Activated naive CD4-positive, alpha-beta T cell (primary cell): Measurements from ENCODE around the gene FSIP1.

Source experiments
- DNase-seq, 4 experiments: peaks; one replicate each; lab custom pipeline; 2025; lab: John Stamatoyannopoulos, UW

Gene FSIP1

GRCh38 chr15:39593656-39594445, 188.8 kb downstream of the FSIP1 start:
- no peak for DNase-seq

DNA sequence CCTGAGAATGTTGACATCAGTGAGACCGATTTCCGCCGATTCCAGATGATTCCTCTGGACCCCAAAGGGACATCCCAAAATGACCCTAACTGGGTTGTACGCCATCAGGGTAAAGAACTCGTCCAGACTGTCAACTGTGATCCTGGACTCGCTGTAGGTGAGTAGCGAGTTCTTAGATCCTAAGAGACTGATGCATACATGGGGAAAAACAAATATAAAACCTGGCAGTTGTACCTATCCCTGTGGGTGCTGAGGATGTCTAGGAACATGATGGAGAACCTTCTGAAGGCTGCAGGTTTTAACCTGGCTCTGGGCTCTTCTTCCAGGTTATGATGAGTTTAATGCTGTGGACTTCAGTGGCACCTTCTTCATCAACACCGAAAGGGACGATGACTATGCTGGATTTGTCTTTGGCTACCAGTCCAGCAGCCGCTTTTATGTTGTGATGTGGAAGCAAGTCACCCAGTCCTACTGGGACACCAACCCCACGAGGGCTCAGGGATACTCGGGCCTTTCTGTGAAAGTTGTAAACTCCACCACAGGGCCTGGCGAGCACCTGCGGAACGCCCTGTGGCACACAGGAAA, 189.5 kb downstream of the FSIP1 start:
- no peak for DNase-seq

DNA sequence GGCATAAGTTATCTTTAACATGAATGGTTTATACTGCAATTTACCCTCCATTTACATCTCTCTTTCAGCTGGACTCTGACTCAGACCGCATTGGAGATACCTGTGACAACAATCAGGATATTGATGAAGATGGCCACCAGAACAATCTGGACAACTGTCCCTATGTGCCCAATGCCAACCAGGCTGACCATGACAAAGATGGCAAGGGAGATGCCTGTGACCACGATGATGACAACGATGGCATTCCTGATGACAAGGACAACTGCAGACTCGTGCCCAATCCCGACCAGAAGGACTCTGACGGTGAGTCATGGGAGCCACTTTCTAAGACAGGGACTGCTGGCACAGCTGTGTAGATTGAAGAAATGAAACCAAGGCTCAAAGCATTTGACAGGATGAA, 190.1 kb downstream of the FSIP1 start:
- DNase-seq = no peak

DNA sequence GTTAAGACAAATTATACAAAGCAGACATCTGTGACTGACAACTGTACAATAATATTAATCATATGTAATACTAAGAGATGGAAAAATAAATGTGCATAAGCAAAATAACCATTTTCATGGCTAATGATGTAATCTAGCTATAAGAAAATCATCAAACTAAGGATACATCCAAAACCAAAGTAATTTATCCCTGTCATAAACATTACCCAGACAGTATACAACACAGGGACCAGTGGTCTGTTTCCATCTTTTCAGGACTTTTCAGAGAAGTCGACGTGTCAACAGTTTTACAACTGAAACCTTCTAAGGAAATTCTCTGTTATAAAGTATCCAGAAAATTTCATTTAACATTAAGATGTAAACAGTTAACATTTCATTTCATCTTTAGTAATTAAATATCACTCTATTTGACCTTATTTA, 190.7 kb downstream of the FSIP1 start:
- DNase-seq = no peak

DNA sequence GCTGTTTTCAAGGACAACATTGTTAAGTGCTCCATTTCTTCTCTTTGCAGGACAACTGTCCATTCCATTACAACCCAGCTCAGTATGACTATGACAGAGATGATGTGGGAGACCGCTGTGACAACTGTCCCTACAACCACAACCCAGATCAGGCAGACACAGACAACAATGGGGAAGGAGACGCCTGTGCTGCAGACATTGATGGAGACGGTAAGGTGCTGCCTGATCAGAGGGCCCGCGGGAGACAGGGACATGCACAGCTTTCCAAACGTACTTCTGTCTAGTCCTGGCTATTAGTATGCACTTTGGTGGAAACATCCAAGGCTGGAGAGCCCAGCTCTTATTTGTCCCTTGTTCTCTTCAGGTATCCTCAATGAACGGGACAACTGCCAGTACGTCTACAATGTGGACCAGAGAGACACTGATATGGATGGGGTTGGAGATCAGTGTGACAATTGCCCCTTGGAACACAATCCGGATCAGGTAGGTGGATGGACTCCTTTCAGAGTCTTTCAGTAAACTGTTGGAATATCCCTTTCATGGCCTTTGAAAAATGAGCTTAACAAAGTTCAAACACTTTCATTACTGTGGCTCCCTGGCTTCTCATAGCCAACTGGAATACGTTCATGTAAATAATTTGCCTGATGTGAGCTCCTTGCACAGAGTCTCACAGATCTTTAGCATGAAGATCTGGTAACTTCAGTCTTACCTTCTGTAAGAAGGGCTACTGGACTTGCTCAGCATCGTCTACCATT, 191.3 kb downstream of the FSIP1 start:
- DNase-seq = no peak

DNA sequence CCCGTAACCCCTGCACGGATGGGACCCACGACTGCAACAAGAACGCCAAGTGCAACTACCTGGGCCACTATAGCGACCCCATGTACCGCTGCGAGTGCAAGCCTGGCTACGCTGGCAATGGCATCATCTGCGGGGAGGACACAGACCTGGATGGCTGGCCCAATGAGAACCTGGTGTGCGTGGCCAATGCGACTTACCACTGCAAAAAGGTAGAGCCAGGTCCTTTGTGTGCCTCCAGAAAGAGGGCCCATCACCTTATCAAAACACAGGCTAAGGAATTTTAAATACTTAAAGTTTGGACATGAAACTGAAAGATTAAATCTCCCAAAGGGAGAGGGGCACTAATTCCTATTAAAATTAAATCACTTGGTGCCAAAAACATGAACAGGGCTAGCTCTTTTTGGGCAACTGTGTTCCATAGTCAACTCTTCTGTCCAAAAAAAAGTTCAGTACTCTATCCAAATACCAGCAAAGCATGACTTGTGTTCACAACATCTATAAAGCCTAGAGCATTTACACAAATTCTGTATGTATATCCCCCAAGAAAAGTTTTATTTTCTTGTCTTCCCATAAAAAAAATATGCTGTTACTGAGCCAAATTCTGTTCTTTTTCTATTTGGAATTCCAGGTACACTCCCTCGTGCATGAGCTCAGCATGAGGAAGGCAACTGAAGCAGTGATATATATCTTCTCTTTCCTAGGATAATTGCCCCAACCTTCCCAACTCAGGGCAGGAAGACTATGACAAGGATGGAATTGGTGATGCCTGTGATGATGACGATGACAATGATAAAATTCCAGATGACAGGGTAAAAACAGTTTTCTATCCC, 192.6 kb downstream of the FSIP1 start:
- no peak for DNase-seq

DNA sequence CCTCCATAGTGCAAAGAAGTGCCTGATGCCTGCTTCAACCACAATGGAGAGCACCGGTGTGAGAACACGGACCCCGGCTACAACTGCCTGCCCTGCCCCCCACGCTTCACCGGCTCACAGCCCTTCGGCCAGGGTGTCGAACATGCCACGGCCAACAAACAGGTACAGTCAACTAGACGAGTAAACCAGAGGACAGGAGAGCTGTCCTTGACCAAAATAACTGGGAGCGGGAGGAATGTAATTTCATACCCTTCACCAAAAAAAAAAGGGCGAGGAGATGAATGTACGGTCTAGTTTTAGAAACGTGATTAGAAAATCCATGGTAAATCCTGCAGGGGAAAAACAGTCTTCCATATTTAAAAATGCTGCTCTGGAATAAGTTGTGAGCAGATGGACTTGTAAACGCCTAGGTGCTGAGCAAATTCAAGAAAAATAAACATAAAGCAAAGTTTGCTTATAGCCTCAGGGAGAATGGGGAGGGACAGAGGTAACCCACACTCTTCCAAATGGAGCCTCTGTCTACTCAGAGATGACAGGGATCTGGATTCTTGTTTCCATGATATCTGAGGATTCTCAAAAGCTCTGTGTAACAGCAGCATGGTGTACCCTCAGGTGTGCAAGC, 193.3 kb downstream of the FSIP1 start:
- no peak for DNase-seq

- DNase-seq = no peak
Observed at GRCh38 chr15:39588531-39589192, 194.0 kb downstream of the FSIP1 start.

GRCh38 chr15:39587731-39588530, 194.7 kb downstream of the FSIP1 start:
- no peak for DNase-seq

- DNase-seq = no peak
Observed at GRCh38 chr15:39587096-39587721, 195.4 kb downstream of the FSIP1 start.

DNA sequence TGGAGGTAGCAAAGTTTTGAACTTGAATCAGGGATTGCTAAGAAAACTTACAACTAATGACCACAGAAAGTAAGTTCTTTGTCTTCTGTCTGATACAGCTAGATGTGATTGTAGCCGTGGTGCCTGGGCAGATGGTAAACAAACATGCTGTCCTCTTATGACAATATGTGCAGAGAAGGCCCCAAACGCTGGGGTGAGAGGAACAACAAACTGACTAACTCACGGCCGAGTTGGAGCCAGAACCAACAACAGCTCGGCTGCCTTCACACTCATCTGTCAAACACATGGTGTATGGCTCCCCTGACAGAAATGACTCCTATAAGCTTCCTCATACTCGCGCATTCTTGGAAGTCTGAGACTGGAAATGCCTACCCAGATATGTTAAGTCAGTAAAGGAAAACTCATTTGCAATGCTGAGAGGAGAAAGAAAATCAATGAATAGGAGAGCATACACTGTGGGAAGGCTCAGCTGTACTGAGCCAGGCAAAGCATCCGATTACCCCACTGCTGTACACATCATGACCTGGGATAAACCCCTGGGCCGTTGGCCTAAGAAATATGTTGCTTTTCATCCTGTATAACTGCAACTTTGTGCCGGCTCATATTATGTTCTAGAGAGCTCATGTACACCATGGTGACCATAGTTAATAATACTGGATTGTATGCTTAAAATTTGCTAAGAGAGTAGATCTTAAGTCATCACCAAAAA, 196.1 kb downstream of the FSIP1 start:
- no peak for DNase-seq

DNA sequence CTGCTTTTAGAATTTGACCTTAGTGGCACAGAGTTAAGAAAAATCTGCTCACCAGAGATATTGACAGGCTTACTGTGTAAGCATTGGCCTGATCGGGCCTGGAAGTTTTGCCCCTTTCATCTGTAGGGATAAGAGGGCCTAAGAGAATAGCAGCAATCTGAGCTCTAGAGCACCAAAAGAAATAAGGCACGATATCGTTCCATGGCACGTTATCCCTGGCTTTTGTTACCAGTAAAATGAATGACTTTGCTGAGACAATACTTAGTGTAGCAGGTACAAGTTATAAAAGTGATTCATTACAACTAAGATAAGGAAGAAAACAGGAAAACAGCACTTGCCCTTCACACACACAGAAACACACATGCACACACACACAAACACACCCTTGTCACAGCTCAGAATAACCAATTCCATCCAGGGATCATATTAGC, 196.8 kb downstream of the FSIP1 start:
- no peak for DNase-seq

GRCh38 chr15:39585389-39585841, 197.2 kb downstream of the FSIP1 start:
- DNase-seq = no peak

GRCh38 chr15:39584662-39585388, 197.8 kb downstream of the FSIP1 start:
- no peak for DNase-seq

- no peak for DNase-seq
Observed at GRCh38 chr15:39584266-39584659, 198.4 kb downstream of the FSIP1 start.

DNA sequence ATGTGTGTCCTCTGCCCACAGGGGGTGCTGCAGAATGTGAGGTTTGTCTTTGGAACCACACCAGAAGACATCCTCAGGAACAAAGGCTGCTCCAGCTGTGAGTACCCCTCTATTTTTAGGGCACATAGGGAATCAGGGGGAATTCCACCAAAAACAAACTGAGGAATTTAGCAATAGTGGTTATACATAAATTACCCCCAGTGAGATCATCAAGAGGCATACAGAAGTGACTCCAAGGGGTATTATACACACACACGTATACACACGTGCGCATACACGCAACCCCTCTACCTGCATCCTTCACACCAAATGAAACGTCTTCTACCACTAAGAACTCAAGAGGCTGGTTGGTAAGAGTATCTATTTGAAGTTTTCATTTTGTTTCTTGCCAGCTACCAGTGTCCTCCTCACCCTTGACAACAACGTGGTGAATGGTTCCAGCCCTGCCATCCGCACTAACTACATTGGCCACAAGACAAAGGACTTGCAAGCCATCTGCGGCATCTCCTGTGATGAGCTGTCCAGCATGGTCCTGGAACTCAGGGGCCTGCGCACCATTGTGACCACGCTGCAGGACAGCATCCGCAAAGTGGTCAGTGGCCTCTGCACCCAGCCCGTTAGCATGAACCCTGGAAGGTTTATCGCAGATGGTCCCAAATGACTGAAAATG, 198.9 kb downstream of the FSIP1 start:
- no peak for DNase-seq

DNA sequence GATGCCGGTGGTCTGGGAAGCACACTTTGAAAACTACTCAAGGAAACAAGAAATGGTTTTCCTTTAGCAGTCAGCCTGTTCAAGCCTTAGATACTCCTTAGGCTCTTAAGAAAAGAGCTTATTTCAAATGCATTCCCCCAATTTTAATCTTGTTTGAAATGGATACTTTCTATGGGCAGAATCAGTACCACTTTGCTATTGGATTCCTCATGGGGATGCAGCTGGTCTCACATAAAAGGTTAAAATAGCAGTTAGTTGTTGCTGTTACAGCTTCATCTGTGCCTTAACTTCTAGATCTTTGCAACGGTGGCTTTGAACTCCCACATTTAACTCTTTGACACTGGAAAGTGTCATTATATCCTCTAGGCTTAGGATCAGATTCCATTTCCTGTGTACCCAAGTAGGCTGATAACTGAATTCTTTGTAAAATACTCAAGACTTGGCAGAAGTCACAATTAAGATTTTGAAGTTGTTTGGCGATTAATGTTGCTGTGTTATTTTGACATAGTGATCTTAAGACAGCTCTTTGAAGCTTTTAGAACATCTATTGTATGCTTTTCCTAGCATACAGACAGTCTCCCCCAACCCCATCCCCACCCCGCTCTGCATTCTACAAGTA, 199.6 kb downstream of the FSIP1 start:
- no peak for DNase-seq
